Measurements from ENCODE around the gene PPWD1.
"Not testable (repeated sequence)": the region's sequence is repeated elsewhere in the genome, so short reads cannot be mapped to it uniquely, and the experiment has no call there.

Gene PPWD1
- total RNA-seq: 69.2 to 110 reads per million in 2 experiments

- DNase-seq (ENCODE audit: low read depth): peak; percentile 91
These were observed at the start of gene PPWD1, which contains the start of gene CENPK for GRCh38 chr5:65562731-65563701. Gene PPWD1, plus strand, starts transcription at chr5:65563296. Its CDS starts 15 bp downstream, at chr5:65563311. Gene CENPK, minus strand, starts transcription at chr5:65563168. Its CDS starts 8,261 bp downstream, at chr5:65554907.

- DNase-seq (ENCODE audit: low read depth): no peak
These were observed 37.4 kb upstream of the PPWD1 start for GRCh38 chr5:65525726-65526125.

GRCh38 chr5:65530904-65531303 lies 32.2 kb upstream of the PPWD1 start:
- no peak for DNase-seq (ENCODE audit: low read depth)

- no peak for DNase-seq (ENCODE audit: low read depth)
These were observed 27.5 kb upstream of the PPWD1 start for GRCh38 chr5:65535529-65535987.

- DNase-seq (ENCODE audit: low read depth): no peak
These were observed 23.3 kb upstream of the PPWD1 start for GRCh38 chr5:65539827-65540226.

- no peak for DNase-seq (ENCODE audit: low read depth)
These were observed 18.6 kb upstream of the PPWD1 start for GRCh38 chr5:65544473-65544872.

GRCh38 chr5:65546141-65546540 lies 17.0 kb upstream of the PPWD1 start:
- no peak for DNase-seq (ENCODE audit: low read depth)

GRCh38 chr5:65548281-65548680 lies 14.8 kb upstream of the PPWD1 start:
- no peak for DNase-seq (ENCODE audit: low read depth)

- no peak for DNase-seq (ENCODE audit: low read depth)
These were observed 9.2 kb upstream of the PPWD1 start for GRCh38 chr5:65553941-65554340.

GRCh38 chr5:65555287-65555686 lies 7.8 kb upstream of the PPWD1 start:
- no peak for DNase-seq (ENCODE audit: low read depth)

GRCh38 chr5:65556181-65556580 lies 6.9 kb upstream of the PPWD1 start:
- DNase-seq (ENCODE audit: low read depth): no peak

GRCh38 chr5:65556718-65557117 lies 6.4 kb upstream of the PPWD1 start:
- DNase-seq (ENCODE audit: low read depth): no peak

- no peak for DNase-seq (ENCODE audit: low read depth)
These were observed 681 bp downstream of the PPWD1 start for GRCh38 chr5:65563777-65564176.

- no peak for DNase-seq (ENCODE audit: low read depth)
These were observed 3.4 kb downstream of the PPWD1 start for GRCh38 chr5:65566505-65566904.

GRCh38 chr5:65570598-65571226 lies 7.6 kb downstream of the PPWD1 start:
- no peak for DNase-seq (ENCODE audit: low read depth)

GRCh38 chr5:65577141-65577540 lies 14.0 kb downstream of the PPWD1 start:
- no peak for DNase-seq (ENCODE audit: low read depth)

GRCh38 chr5:65588694-65589093 lies 25.6 kb downstream of the PPWD1 start:
- no peak for DNase-seq (ENCODE audit: low read depth)

GRCh38 chr5:65601761-65602160 lies 38.7 kb downstream of the PPWD1 start:
- not testable (repeated sequence) for DNase-seq (ENCODE audit: low read depth)

GRCh38 chr5:65611524-65611923 lies 48.4 kb downstream of the PPWD1 start:
- DNase-seq (ENCODE audit: low read depth): no peak

- DNase-seq (ENCODE audit: low read depth): no peak
These were observed 49.3 kb downstream of the PPWD1 start for GRCh38 chr5:65612298-65612907.

- no peak for DNase-seq (ENCODE audit: low read depth)
These were observed 56.9 kb downstream of the PPWD1 start for GRCh38 chr5:65620021-65620420.

- not testable (repeated sequence) for DNase-seq (ENCODE audit: low read depth)
These were observed 58.9 kb downstream of the PPWD1 start for GRCh38 chr5:65621961-65622360.
